GM18511 (cell line): ENCODE results near the gene CMSS1.
"Not testable (repeated sequence)": the region's sequence is repeated elsewhere in the genome, so short reads cannot be mapped to it uniquely, and the experiment has no call there.

Experiments used
- ATAC-seq: cut with Tn5 transposase; IDR thresholded peaks from one replicate; pipeline ENCODE4 v1.9.1; 2021; ENCODE audit warnings: mild to moderate bottlenecking, moderate library complexity; ENCODE audit not compliant: unreplicated experiment

Gene CMSS1

GRCh38 chr3:100043271-100043670, 225.6 kb downstream of the CMSS1 start:
- no peak for ATAC-seq

- ATAC-seq, result peak; percentile 74
These were observed 226.7 kb downstream of the CMSS1 start for GRCh38 chr3:100044369-100044768.

GRCh38 chr3:100045696-100046095, 228.0 kb downstream of the CMSS1 start:
- no peak for ATAC-seq

GRCh38 chr3:100046986-100047385, 229.3 kb downstream of the CMSS1 start:
- no peak for ATAC-seq

- peak; percentile 84 for ATAC-seq
These were observed 229.9 kb downstream of the CMSS1 start for GRCh38 chr3:100047455-100048141.

- ATAC-seq, result peak; percentile 0
These were observed 230.6 kb downstream of the CMSS1 start for GRCh38 chr3:100048248-100048647.

- ATAC-seq, result not testable (repeated sequence)
These were observed 233.9 kb downstream of the CMSS1 start for GRCh38 chr3:100051513-100051912.

- ATAC-seq, result no peak
These were observed 236.4 kb downstream of the CMSS1 start for GRCh38 chr3:100053951-100054620.

GRCh38 chr3:100057716-100058575, 240.3 kb downstream of the CMSS1 start:
- no peak for ATAC-seq

GRCh38 chr3:100059472-100059871, 241.8 kb downstream of the CMSS1 start:
- ATAC-seq, result no peak

- no peak for ATAC-seq
These were observed 243.2 kb downstream of the CMSS1 start for GRCh38 chr3:100060685-100061484.

- no peak for ATAC-seq
These were observed 245.0 kb downstream of the CMSS1 start for GRCh38 chr3:100062665-100063064.

GRCh38 chr3:100063929-100064461, 246.3 kb downstream of the CMSS1 start:
- ATAC-seq, result no peak

- peak; percentile 55 for ATAC-seq
These were observed 249.9 kb downstream of the CMSS1 start for GRCh38 chr3:100067589-100067988.

GRCh38 chr3:100068826-100069225, 251.2 kb downstream of the CMSS1 start:
- peak; percentile 57 for ATAC-seq

GRCh38 chr3:100069472-100069871, 251.8 kb downstream of the CMSS1 start:
- ATAC-seq, result no peak

- ATAC-seq, result peak; percentile 59
These were observed 254.8 kb downstream of the CMSS1 start for GRCh38 chr3:100072326-100073048.

- peak; percentile 2 for ATAC-seq
These were observed 255.5 kb downstream of the CMSS1 start for GRCh38 chr3:100073049-100073713.

GRCh38 chr3:100073714-100074307, 256.1 kb downstream of the CMSS1 start:
- ATAC-seq, result peak; percentile 44
